RWPE2 (cell line): ENCODE results near the gene COPRS.

Experiments
- ATAC-seq: fragments of 200-7000 bp; cut with Tn5 transposase; 3 replicates; pipeline ENCODE4 v1.9.1; 2021; ENCODE audit warnings: low read depth
- DNase-seq: peaks from one replicate; pipeline ENCODE4 v3.0.0-alpha.2; 2020; ENCODE audit warnings: low spot score
- H3K27ac ChIP-seq: fragments of 450-650 bp; 2 replicates; pipeline ENCODE4 v1.5.1; 2017; ENCODE audit warnings: mild to moderate bottlenecking; ENCODE audit not compliant: poor library complexity, severe bottlenecking
- H3K27me3 ChIP-seq: fragments of 250-450 bp; sonication (Bioruptor Pico); 2 replicates; pipeline ENCODE4 v1.5.1; 2021; ENCODE audit warnings: mild to moderate bottlenecking, moderate library complexity; ENCODE audit not compliant: insufficient read depth, poor library complexity, severe bottlenecking
- H3K36me3 ChIP-seq: fragments of 250-450 bp; sonication (Bioruptor Pico); 2 replicates; pipeline ENCODE4 v1.5.1; 2020; ENCODE audit warnings: low read depth, mild to moderate bottlenecking, moderate library complexity
- H3K4me1 ChIP-seq: fragments of 250-450 bp; sonication (Bioruptor Pico); 2 replicates; pipeline ENCODE4 v1.5.1; 2021; ENCODE audit warnings: mild to moderate bottlenecking, moderate library complexity; ENCODE audit not compliant: insufficient read depth, poor library complexity, severe bottlenecking
- H3K4me3 ChIP-seq: fragments of 250-450 bp; sonication (Bioruptor Pico); 2 replicates; pipeline ENCODE4 v1.5.1; 2021; ENCODE audit warnings: mild to moderate bottlenecking, moderate library complexity; ENCODE audit not compliant: severe bottlenecking
- H3K9me3 ChIP-seq: fragments of 250-450 bp; sonication (Bioruptor Pico); 2 replicates; pipeline ENCODE4 v1.5.1; 2021; ENCODE audit warnings: mild to moderate bottlenecking, moderate library complexity; ENCODE audit not compliant: severe bottlenecking
- TF ChIP-seq, protein P1 (sequence below): fragments of 450-650 bp; IDR thresholded peaks from one replicate; pipeline ENCODE4 v1.5.1; 2017; ENCODE audit warnings: mild to moderate bottlenecking, moderate library complexity; ENCODE audit not compliant: poor library complexity, severe bottlenecking

The COPRS gene

DNA sequence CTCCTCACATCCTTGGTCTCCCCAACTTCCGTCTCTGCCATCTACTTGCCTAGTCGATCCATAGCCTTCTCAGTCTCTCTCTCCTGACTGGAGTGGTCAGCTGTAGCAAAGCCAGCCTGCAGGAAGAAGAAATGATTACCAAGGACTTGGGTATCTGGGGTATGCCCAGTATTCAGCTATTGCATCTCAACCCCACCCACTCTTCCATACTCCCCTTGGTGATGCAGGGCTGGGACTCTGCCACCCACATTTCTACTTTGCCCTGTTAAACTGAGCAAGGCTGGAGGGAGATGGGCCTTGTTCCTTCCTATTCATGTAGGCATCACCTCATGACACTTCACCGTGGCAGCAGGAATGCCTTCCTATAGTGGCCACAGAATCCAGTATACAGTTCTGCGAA is 2.3 kb downstream of the COPRS start:
- Histone ChIP-seq H3K9me3 (no peaks in the 10 kb centered on the region), H3K27ac (no peak overlapping the region), H3K27me3 (no peaks in the 10 kb centered on the region), H3K4me1 (peaks cover 10% of the 10 kb centered on the region), H3K4me3 (no peak overlapping the region), H3K36me3 (peaks cover 27% of the 10 kb centered on the region)
- ATAC-seq (no peak), DNase-seq (no peak)
- TF ChIP-seq, protein P1, sequence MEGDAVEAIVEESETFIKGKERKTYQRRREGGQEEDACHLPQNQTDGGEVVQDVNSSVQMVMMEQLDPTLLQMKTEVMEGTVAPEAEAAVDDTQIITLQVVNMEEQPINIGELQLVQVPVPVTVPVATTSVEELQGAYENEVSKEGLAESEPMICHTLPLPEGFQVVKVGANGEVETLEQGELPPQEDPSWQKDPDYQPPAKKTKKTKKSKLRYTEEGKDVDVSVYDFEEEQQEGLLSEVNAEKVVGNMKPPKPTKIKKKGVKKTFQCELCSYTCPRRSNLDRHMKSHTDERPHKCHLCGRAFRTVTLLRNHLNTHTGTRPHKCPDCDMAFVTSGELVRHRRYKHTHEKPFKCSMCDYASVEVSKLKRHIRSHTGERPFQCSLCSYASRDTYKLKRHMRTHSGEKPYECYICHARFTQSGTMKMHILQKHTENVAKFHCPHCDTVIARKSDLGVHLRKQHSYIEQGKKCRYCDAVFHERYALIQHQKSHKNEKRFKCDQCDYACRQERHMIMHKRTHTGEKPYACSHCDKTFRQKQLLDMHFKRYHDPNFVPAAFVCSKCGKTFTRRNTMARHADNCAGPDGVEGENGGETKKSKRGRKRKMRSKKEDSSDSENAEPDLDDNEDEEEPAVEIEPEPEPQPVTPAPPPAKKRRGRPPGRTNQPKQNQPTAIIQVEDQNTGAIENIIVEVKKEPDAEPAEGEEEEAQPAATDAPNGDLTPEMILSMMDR, result no peak

DNA sequence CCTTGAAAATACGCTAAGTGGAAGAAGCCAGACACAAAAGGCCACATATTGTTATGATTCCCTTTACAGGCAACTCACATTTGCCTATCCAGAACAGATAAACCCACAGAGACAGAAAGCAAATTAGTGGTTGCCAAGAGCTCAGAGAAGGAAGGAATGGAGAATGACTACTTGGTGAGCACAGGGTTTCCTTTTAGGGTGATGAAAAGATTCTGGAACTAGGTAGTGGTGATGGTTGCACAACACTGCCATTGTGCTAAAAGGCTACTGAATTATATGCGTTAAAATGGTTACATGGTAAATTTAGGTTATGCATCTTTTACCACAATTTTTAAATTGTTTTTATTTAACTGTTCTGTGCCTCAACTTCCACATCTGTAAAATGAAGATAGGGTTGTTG is 4.4 kb downstream of the COPRS start:
- no peak overlapping the region for H3K4me3 ChIP-seq
- H3K27ac ChIP-seq, result no peak overlapping the region
- TF ChIP-seq, protein P1, result no peak
- H3K36me3 ChIP-seq, result peaks cover 24% of the 10 kb centered on the region
- ATAC-seq (no peak), DNase-seq (no peak)
- no peaks in the 10 kb centered on the region for H3K9me3 ChIP-seq
- H3K27me3 ChIP-seq, result no peaks in the 10 kb centered on the region
- H3K4me1 ChIP-seq, result peaks cover 7% of the 10 kb centered on the region

DNA sequence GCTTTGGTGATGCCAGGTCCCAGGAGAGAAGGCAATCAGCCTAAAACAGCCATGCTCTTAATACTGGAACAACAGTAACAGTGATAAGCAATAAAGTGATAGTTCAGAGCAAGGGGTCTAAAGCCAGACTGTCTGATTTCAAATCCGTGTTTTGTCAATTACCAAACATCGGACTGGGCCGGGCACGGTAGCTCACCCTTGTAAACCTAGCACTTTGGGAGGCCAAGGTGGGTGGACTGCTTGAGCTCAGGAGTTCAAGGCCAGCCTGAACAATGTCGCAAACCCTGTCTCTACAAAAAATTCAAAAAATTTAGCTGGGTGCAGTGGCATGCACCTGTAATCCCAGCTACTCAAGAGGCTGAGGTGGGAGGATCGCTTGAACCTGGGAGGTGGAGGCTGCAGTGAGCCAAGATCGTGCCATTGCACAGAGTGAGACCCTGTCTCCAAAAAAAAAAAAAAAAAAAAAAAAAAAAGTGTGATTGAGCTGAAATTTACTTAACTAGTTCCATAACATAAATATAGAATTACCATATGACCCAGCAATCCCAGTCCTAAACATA is 5.1 kb downstream of the COPRS start:
- H3K4me3 ChIP-seq, result no peak overlapping the region
- no peaks in the 10 kb centered on the region for H3K9me3 ChIP-seq
- TF ChIP-seq, protein P1, result no peak
- ATAC-seq, result no peak
- peaks cover 24% of the 10 kb centered on the region for H3K36me3 ChIP-seq
- H3K27ac ChIP-seq, result no peak overlapping the region
- no peaks in the 10 kb centered on the region for H3K27me3 ChIP-seq
- no peak for DNase-seq
- peaks cover 5% of the 10 kb centered on the region for H3K4me1 ChIP-seq

DNA sequence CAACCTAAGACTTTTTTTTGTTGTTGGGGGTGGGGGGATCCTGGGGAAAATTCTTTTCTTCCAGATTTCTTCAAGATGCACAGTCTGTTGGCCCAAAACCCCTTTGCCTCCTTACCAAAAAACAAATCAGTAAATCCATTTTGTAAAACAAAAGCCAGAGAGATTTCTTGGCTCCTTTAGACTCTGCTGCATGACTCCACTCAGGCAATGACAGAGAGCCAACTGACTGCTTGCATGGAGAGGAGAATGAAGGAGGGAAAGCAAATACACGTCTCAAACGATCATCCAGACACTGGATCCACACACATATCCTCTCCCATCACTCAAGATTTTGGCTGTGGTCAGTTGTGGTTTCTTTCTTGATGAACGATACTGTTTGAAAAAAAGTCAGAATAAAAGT is 13.8 kb downstream of the COPRS start:
- H3K27me3 ChIP-seq, result no peaks in the 10 kb centered on the region
- no peak overlapping the region for H3K4me3 ChIP-seq
- H3K4me1 ChIP-seq, result no peaks in the 10 kb centered on the region
- ATAC-seq (no peak), DNase-seq (no peak)
- no peaks in the 10 kb centered on the region for H3K36me3 ChIP-seq
- TF ChIP-seq, protein P1, result no peak
- H3K9me3 ChIP-seq, result no peaks in the 10 kb centered on the region
- H3K27ac ChIP-seq, result no peak overlapping the region

DNA sequence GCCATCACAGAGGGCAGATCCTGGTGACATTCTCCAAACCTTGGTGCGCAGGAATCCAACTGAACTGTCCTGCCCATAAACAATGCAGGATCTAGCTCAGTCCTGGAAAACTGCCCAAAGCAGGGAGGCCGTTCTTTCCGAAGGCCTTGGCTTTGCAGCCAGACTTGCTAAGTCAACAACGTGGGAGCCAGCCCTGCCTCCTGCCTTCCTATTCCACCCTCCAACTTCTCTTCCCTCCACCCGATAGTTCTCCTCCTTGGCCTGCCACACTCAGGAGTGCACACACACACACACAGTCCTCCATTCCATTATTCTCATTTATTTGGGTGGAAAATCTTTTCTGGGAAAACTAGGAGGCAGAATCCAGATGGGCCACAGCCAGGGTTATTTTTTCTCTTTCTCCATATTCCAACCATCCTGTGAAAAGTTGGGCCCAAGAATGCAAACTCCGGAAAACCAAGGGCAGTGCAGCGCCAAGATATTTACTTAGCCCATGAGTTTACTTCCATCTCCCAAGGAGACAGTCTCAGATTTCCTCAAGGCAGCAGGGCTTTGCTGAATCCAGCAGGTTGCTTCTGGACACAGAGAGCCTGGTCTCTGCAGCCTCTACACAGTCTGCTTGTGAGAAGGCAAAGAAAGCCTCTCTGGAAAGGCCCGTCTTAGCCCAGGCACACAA is 15.8 kb downstream of the COPRS start:
- no peak for DNase-seq
- Histone ChIP-seq H3K4me3 (no peak overlapping the region), H3K4me1 (no peaks in the 10 kb centered on the region), H3K36me3 (no peaks in the 10 kb centered on the region), H3K27ac (no peak overlapping the region), H3K27me3 (no peaks in the 10 kb centered on the region), H3K9me3 (no peaks in the 10 kb centered on the region)
- ATAC-seq, result no peak
- TF ChIP-seq, protein P1, result no peak
